Natural killer cell treated with Interleukin-12 subunit alpha and Interleukin-12 subunit beta and Interleukin-15 and Interleukin-18, amount 100 ng/mL, for 72 hours (primary cell): Measurements from ENCODE around the gene TBC1D10B. TPM values are rescaled to one million over a fixed set of nuclear protein-coding genes. Genes with fewer than 3 reads are reported as not detected.
"Not testable (repeated sequence)": the region's sequence is repeated elsewhere in the genome, so short reads cannot be mapped to it uniquely, and the experiment has no call there.

Experiments
- ATAC-seq, 2 donors: fragments of 150-1000 bp; cut with Tn5 transposase in 1 of 2; sonication (Bioruptor Pico), chemical (Tn5 transposase) in 1 of 2; 2 replicates each; pipeline ENCODE4 v1.10.0; 2021
- DNase-seq: peaks from one replicate; pipeline ENCODE4 v3.0.0; 2022; ENCODE audit warnings: low spot score
- H3K27ac Mint-ChIP-seq, 2 donors: 1 replicate in 1 of 2; 2 replicates in 1 of 2; pipeline ENCODE4 v1.8.0; 2022; ENCODE audit warnings: mixed read lengths in 2 of 2, mild to moderate bottlenecking in 1 of 2, moderate library complexity in 1 of 2
- H3K27me3 Mint-ChIP-seq, 2 donors: 1 replicate in 1 of 2; 2 replicates in 1 of 2; pipeline ENCODE4 v1.8.0; 2022; ENCODE audit warnings: mixed read lengths in 2 of 2
- H3K36me3 Mint-ChIP-seq: one replicate; pipeline ENCODE4 v1.8.0; 2022; ENCODE audit warnings: mixed read lengths
- H3K4me1 Mint-ChIP-seq, 2 donors: 1 replicate in 1 of 2; 2 replicates in 1 of 2; pipeline ENCODE4 v1.8.0; 2022; ENCODE audit warnings: low read depth in 2 of 2, mixed read lengths in 2 of 2, mild to moderate bottlenecking in 1 of 2
- H3K4me3 Mint-ChIP-seq: one replicate; pipeline ENCODE4 v1.8.0; 2022; ENCODE audit warnings: mixed read lengths
- H3K9me3 Mint-ChIP-seq: 2 replicates; pipeline ENCODE4 v1.8.0; 2022; ENCODE audit warnings: mixed read lengths
- total RNA-seq, 2 donors: library from RNA; stranded (reverse); gene quantifications; one replicate each; pipeline ENCODE4 v1.2.3, GENCODE V29; 2022

TBC1D10B gene
- total RNA-seq, 2 donors from 2014 or later: 64.0 to 99.1 TPM

- H3K27me3 Mint-ChIP-seq: peaks cover 0 to 4% of the 10 kb centered on the region in 2 donors
- peak within 1 kb of the TSS; percentile 35 to 80 for H3K27ac Mint-ChIP-seq
- H3K4me3 Mint-ChIP-seq: peak within 1 kb of the TSS; percentile 97
- H3K4me1 Mint-ChIP-seq: peaks cover 18 to 20% of the 10 kb centered on the region in 2 donors
- ATAC-seq: peak; percentile 98
- peak; percentile 95 for DNase-seq
- H3K9me3 Mint-ChIP-seq: no peaks in the 10 kb centered on the region
- H3K36me3 Mint-ChIP-seq: peaks cover 4% of the 10 kb centered on the region
Observed at GRCh38 chr16:30407102-30407803, 37.0 kb upstream of the TBC1D10B start, which contains the start of gene ZNF771. TSS of gene ZNF771 (plus strand) at chr16:30407606. CDS start at chr16:30408054, 448 bp downstream.

GRCh38 chr16:30406795-30407101 is 36.5 kb upstream of the TBC1D10B start:
- peaks cover 0 to 4% of the 10 kb centered on the region in 2 donors for H3K27me3 Mint-ChIP-seq
- ATAC-seq: peak; percentile 6 to 20

GRCh38 chr16:30401768-30402425 is 31.6 kb upstream of the TBC1D10B start:
- H3K9me3 Mint-ChIP-seq: no peaks in the 10 kb centered on the region
- DNase-seq (no peak), ATAC-seq (no peak)
- H3K36me3 Mint-ChIP-seq: no peaks in the 10 kb centered on the region
- peaks cover 24 to 27% of the 10 kb centered on the region in 2 donors for H3K4me1 Mint-ChIP-seq
- peak overlapping the region in 1 of 2 donors; percentile 86 for H3K27ac Mint-ChIP-seq
- H3K27me3 Mint-ChIP-seq: peaks cover 0 to 4% of the 10 kb centered on the region in 2 donors
- H3K4me3 Mint-ChIP-seq: peak overlapping the region; percentile 95

More at GRCh38 chr16:30406795-30407101, 36.5 kb upstream of the TBC1D10B start:
- peaks cover 16 to 21% of the 10 kb centered on the region in 2 donors for H3K4me1 Mint-ChIP-seq
- DNase-seq: no peak
- peak overlapping the region; percentile 12 to 80 for H3K27ac Mint-ChIP-seq
- no peaks in the 10 kb centered on the region for H3K36me3 Mint-ChIP-seq
- H3K4me3 Mint-ChIP-seq: peak overlapping the region; percentile 97
- H3K9me3 Mint-ChIP-seq: no peaks in the 10 kb centered on the region

- H3K27ac Mint-ChIP-seq: peak overlapping the region; percentile 73 to 86
- ATAC-seq (no peak), DNase-seq (no peak)
- no peaks in the 10 kb centered on the region for H3K36me3 Mint-ChIP-seq
- H3K27me3 Mint-ChIP-seq: peaks cover 0 to 4% of the 10 kb centered on the region in 2 donors
- H3K9me3 Mint-ChIP-seq: no peaks in the 10 kb centered on the region
- H3K4me3 Mint-ChIP-seq: peak overlapping the region; percentile 95
- H3K4me1 Mint-ChIP-seq: peaks cover 34 to 40% of the 10 kb centered on the region in 2 donors
Observed at GRCh38 chr16:30399435-30400186, 29.3 kb upstream of the TBC1D10B start.

GRCh38 chr16:30398661-30399434 is 28.6 kb upstream of the TBC1D10B start:
- ATAC-seq: no peak

GRCh38 chr16:30397776-30398660 is 27.7 kb upstream of the TBC1D10B start:
- Mint-ChIP-seq H3K27ac (peak overlapping the region in 1 of 2 donors; percentile 41), H3K36me3 (no peaks in the 10 kb centered on the region), H3K9me3 (no peaks in the 10 kb centered on the region), H3K4me3 (peak overlapping the region; percentile 95), H3K27me3 (peaks cover 0 to under 1% of the 10 kb centered on the region in 2 donors), H3K4me1 (peaks cover 37 to 44% of the 10 kb centered on the region in 2 donors)
- peak; percentile 69 for DNase-seq
- ATAC-seq: peak; percentile 29 to 38

More at GRCh38 chr16:30398661-30399434, 28.6 kb upstream of the TBC1D10B start:
- H3K27me3 Mint-ChIP-seq: peaks cover 0 to 4% of the 10 kb centered on the region in 2 donors
- no peaks in the 10 kb centered on the region for H3K9me3 Mint-ChIP-seq
- peak overlapping the region; percentile 95 for H3K4me3 Mint-ChIP-seq
- peak overlapping the region; percentile 54 to 73 for H3K27ac Mint-ChIP-seq
- no peaks in the 10 kb centered on the region for H3K36me3 Mint-ChIP-seq
- DNase-seq: no peak
- H3K4me1 Mint-ChIP-seq: peaks cover 37 to 44% of the 10 kb centered on the region in 2 donors

GRCh38 chr16:30397056-30397455 is 26.8 kb upstream of the TBC1D10B start:
- Mint-ChIP-seq H3K4me1 (peaks cover 37 to 44% of the 10 kb centered on the region in 2 donors), H3K4me3 (peak overlapping the region; percentile 95), H3K9me3 (no peaks in the 10 kb centered on the region), H3K27ac (peak overlapping the region; percentile 65), H3K27me3 (no peaks in the 10 kb centered on the region), H3K36me3 (no peaks in the 10 kb centered on the region)
- ATAC-seq (no peak), DNase-seq (no peak)

- not testable (repeated sequence) for H3K36me3 Mint-ChIP-seq, H3K9me3 Mint-ChIP-seq, ATAC-seq, H3K27me3 Mint-ChIP-seq, DNase-seq
- Mint-ChIP-seq H3K27ac (peak overlapping the region; percentile 65), H3K4me3 (peak overlapping the region; percentile 95), H3K4me1 (peaks cover 35 to 42% of the 10 kb centered on the region in 2 donors)
Observed at GRCh38 chr16:30396627-30397026, 26.3 kb upstream of the TBC1D10B start.

GRCh38 chr16:30395992-30396585 is 25.8 kb upstream of the TBC1D10B start:
- H3K4me1 Mint-ChIP-seq: peaks cover 32 to 36% of the 10 kb centered on the region in 2 donors
- H3K36me3 Mint-ChIP-seq: no peaks in the 10 kb centered on the region
- H3K9me3 Mint-ChIP-seq: no peaks in the 10 kb centered on the region

GRCh38 chr16:30395155-30395991 is 25.1 kb upstream of the TBC1D10B start, which contains the start of gene ZNF48:
TSS of gene ZNF48 (plus strand) at chr16:30395420. CDS start at chr16:30395795, 375 bp downstream.
- peak; percentile 82 to 84 for ATAC-seq
- Mint-ChIP-seq H3K4me1 (peaks cover 32 to 34% of the 10 kb centered on the region in 2 donors), H3K36me3 (no peaks in the 10 kb centered on the region), H3K27me3 (no peaks in the 10 kb centered on the region), H3K27ac (peak within 1 kb of the TSS; percentile 65), H3K9me3 (no peaks in the 10 kb centered on the region), H3K4me3 (peak within 1 kb of the TSS; percentile 95)
- DNase-seq: peak; percentile 77

More at GRCh38 chr16:30395992-30396585, 25.8 kb upstream of the TBC1D10B start:
- ATAC-seq: no peak
- Mint-ChIP-seq H3K4me3 (peak overlapping the region; percentile 95), H3K27ac (peak overlapping the region; percentile 65), H3K27me3 (no peaks in the 10 kb centered on the region)
- DNase-seq: no peak

GRCh38 chr16:30394592-30395154 is 24.4 kb upstream of the TBC1D10B start:
- DNase-seq (no peak), ATAC-seq (no peak)
- Mint-ChIP-seq H3K27me3 (no peaks in the 10 kb centered on the region), H3K36me3 (no peaks in the 10 kb centered on the region), H3K27ac (peak overlapping the region; percentile 40 to 57), H3K4me3 (peak overlapping the region; percentile 87), H3K9me3 (no peaks in the 10 kb centered on the region), H3K4me1 (peaks cover 28 to 29% of the 10 kb centered on the region in 2 donors)
